K562 (cell line): ENCODE measurements around the gene RHBDL3. TPM values are rescaled to one million over a fixed set of nuclear protein-coding genes. Genes with fewer than 3 reads are reported as not detected.

ENCODE experiments used
- ATAC-seq: fragments of 200-7000 bp; cut with Tn5 transposase; 3 replicates; pipeline ENCODE4 v1.9.1; 2020; ENCODE audit warnings: moderate library complexity
- BruUV-seq: library from RNA; stranded (reverse); fragments of 400-500 nt; replicated peaks from 2 replicates; lab custom pipeline; 2021; lab: Mats Ljungman, UMichigan
- CTCF ChIA-PET: fragments of 300-600 bp; formaldehyde crosslinking; extraction: SDS; loops from one replicate; lab custom pipeline; 2021; ENCODE audit warnings: low intra/inter-chr PET ratio; lab: Yijun Ruan, JAX
- POLR2A ChIA-PET: fragments of 300-600, 350-650 bp; sonication (Branson Sonifier 250); formaldehyde crosslinking; extraction: SDS; loops from one replicate; lab custom pipeline; 2021; ENCODE audit warnings: antibody characterized with exemption, inconsistent platforms; lab: Yijun Ruan, JAX
- DNase-seq, 4 experiments: peaks; one replicate each; pipeline versions ENCODE4 v3.0.0 to v3.0.0-alpha.2; 2011 to 2018; ENCODE audit warnings: low spot score in 3 of 4, mixed read lengths in 3 of 4; ENCODE audit errors: extremely low read depth in 1 of 4
- FAIRE-seq: peaks from 2 replicates; lab custom pipeline; 2011; peaks lifted over from hg19 to GRCh38; lab: Jason Lieb, UNC
- H2AFZ ChIP-seq: 2 replicates; pipeline ENCODE4 v1.6.0; 2011; ENCODE audit warnings: low read depth, low read length, control low read depth, inconsistent platforms
- H3K27ac ChIP-seq: fragments of 200-600 bp; 3 replicates; pipeline ENCODE4 v1.8.0; 2011; ENCODE audit warnings: low read depth, mild to moderate bottlenecking, control low read depth, inconsistent platforms, low read length, moderate library complexity, mixed read lengths; ENCODE audit errors: extremely low read depth
- H3K27me3 ChIP-seq, 2 experiments: fragments of 300-600 bp in 1 of 2; 2 replicates in 1 of 2; 3 replicates in 1 of 2; pipeline versions ENCODE4 v1.6.0 to v1.8.0; 2011; ENCODE audit warnings: inconsistent platforms in 2 of 2, low read length in 2 of 2, mild to moderate bottlenecking in 1 of 2, mixed read lengths in 1 of 2, moderate library complexity in 1 of 2; ENCODE audit not compliant: control insufficient read depth in 2 of 2, insufficient read depth in 2 of 2
- H3K36me3 ChIP-seq: fragments of 300-600 bp; 3 replicates; pipeline ENCODE4 v1.8.0; 2011; ENCODE audit warnings: mild to moderate bottlenecking, low read length, inconsistent platforms; ENCODE audit not compliant: control insufficient read depth, insufficient read depth
- H3K4me1 ChIP-seq, 2 experiments: fragments of 200-600 bp in 1 of 2; replicated peaks in 1 of 2; 2 replicates in 1 of 2; 3 replicates in 1 of 2; pipeline versions ENCODE4 v1.5.1 to v1.8.0; 2011; ENCODE audit warnings: inconsistent platforms in 2 of 2, low read length in 2 of 2, mild to moderate bottlenecking in 1 of 2, mixed read lengths in 1 of 2, moderate library complexity in 1 of 2; ENCODE audit not compliant: control insufficient read depth in 2 of 2, insufficient read depth in 2 of 2
- H3K4me2 ChIP-seq: 2 replicates; pipeline ENCODE4 v1.6.1; 2011; ENCODE audit warnings: low read length, control low read depth, inconsistent platforms, mixed read lengths; ENCODE audit not compliant: insufficient read depth
- H3K4me3 ChIP-seq: fragments of 200-600 bp; sonication (generic), shearing (Covaris generic); 2 replicates; pipeline ENCODE4 v1.5.1; 2016; ENCODE audit warnings: control low read depth, inconsistent platforms
- H3K79me2 ChIP-seq: fragments of 200-600 bp; 3 replicates; pipeline ENCODE4 v1.8.0; 2011; ENCODE audit warnings: low read length, inconsistent platforms; ENCODE audit not compliant: control insufficient read depth, insufficient read depth
- H3K9ac ChIP-seq, 2 experiments: 2 replicates each; pipeline versions ENCODE4 v1.6.0 to v1.6.1; 2011; ENCODE audit warnings: low read depth in 2 of 2, low read length in 2 of 2, control low read depth in 1 of 2, inconsistent platforms in 1 of 2, mild to moderate bottlenecking in 1 of 2, mixed read lengths in 1 of 2; ENCODE audit not compliant: insufficient read depth in 1 of 2
- H3K9me1 ChIP-seq: one replicate; pipeline ENCODE4 v1.6.0; 2011; ENCODE audit warnings: inconsistent platforms, mild to moderate bottlenecking, low read length, moderate library complexity; ENCODE audit not compliant: control insufficient read depth, insufficient read depth
- H3K9me3 ChIP-seq: replicated peaks from 2 replicates; pipeline ENCODE4 v1.5.1; 2011; ENCODE audit warnings: low read depth, low read length, inconsistent platforms; ENCODE audit not compliant: control insufficient read depth, insufficient read depth
- H4K20me1 ChIP-seq: replicated peaks from 2 replicates; pipeline ENCODE4 v1.6.1; 2011; ENCODE audit warnings: low read length, inconsistent platforms, mixed read lengths; ENCODE audit not compliant: control insufficient read depth, insufficient read depth
- HDAC6 ChIP-seq: IDR thresholded peaks from 2 replicates; pipeline ENCODE4 v1.6.1; 2012; ENCODE audit warnings: low read depth, mild to moderate bottlenecking, control low read depth, inconsistent platforms, low read length, moderate library complexity
- MAZ ChIP-seq, 2 experiments: fragments of 450-650 bp in 1 of 2; sonication (generic) in 1 of 2; formaldehyde crosslinking; IDR thresholded peaks in 1 of 2; conservative IDR thresholded peaks in 1 of 2; 2 replicates each; pipeline versions ENCODE4 v1.4.0 to v1.5.0; 2020; ENCODE audit warnings: mild to moderate bottlenecking in 1 of 2, missing genetic modification reagents in 1 of 2
- NFRKB ChIP-seq: fragments of 450-650 bp; IDR thresholded peaks from 2 replicates; pipeline ENCODE4 v1.6.1; 2016; ENCODE audit warnings: low read depth
- POLR2A ChIP-seq: fragments of 450-650 bp; conservative IDR thresholded peaks from 2 replicates; pipeline ENCODE4 v1.6.1; 2016
- RBM15 ChIP-seq: fragments of 200-400 bp; formaldehyde crosslinking; IDR thresholded peaks from 2 replicates; pipeline ENCODE4 v1.6.1; 2018; ENCODE audit warnings: mild to moderate bottlenecking, low read length, moderate library complexity; ENCODE audit not compliant: insufficient read depth
- SLC30A9 ChIP-seq: fragments of 250-450 bp; sonication (Bioruptor Pico); IDR thresholded peaks from 2 replicates; pipeline ENCODE4 v1.8.0; 2022; ENCODE audit warnings: mild to moderate bottlenecking, moderate library complexity
- SOX6 ChIP-seq: fragments of 450-650 bp; IDR thresholded peaks from 2 replicates; pipeline ENCODE4 v1.6.1; 2014; ENCODE audit warnings: mild to moderate bottlenecking
- ZNF232 ChIP-seq: sonication (generic); formaldehyde crosslinking; IDR thresholded peaks from 2 replicates; pipeline ENCODE4 v1.8.0; 2022; ENCODE audit warnings: mild to moderate bottlenecking, missing genetic modification reagents
- ZNF780A ChIP-seq: fragments of 250-450 bp; sonication (Bioruptor Pico); IDR thresholded peaks from 2 replicates; pipeline ENCODE4 v1.5.0; 2021; ENCODE audit warnings: mild to moderate bottlenecking
- WGBS: fragments of 100-300 bp; shearing (Covaris generic); methylation state at CpG from one replicate; pipeline ENCODE4 v1.1.6; 2016; ENCODE audit warnings: low coverage, mixed read lengths; ENCODE audit not compliant: insufficient coverage; ENCODE audit errors: missing lambda C conversion rate; 5-methylcytosine and 5-hydroxymethylcytosine counted together
- in situ Hi-C: fragments of 300-500 bp; cut with MboI; formaldehyde crosslinking; loops from 4 replicates; pipeline ENCODE4 v1.15.0; 2018; ENCODE audit warnings: inconsistent platforms, mixed read lengths
- intact Hi-C: fragments of 100-400 bp; cut with micrococcal nuclease; formaldehyde crosslinking; loops from 2 replicates; pipeline ENCODE4 v1.14.2; 2022
- polyA plus RNA-seq, 8 experiments: library from polyadenylated mRNA; depleted of rRNA in 4 of 8; stranded (reverse) in 5 of 8; unstranded in 3 of 8; fragments of >200 nt; fragmentation: Nextera tagmentation in 2 of 8; fragmentation: Illumina TruSeq in 1 of 8; extraction: Ambion mirVana in 2 of 8; extraction: Trizol in 1 of 8; gene quantifications; 2 replicates each; pipeline versions ENCODE4 v1.2.1 to v1.2.3, GENCODE V29; 2011 to 2014; ENCODE audit warnings: inconsistent platforms in 1 of 8, missing spikeins in 1 of 8
- total RNA-seq, 7 experiments: library from RNA; depleted of rRNA in 6 of 7; stranded (reverse); fragments of >200 nt in 6 of 7; fragmentation: Illumina TruSeq in 2 of 7; extraction: Trizol in 2 of 7; gene quantifications; 2 replicates each; pipeline versions ENCODE4 v1.2.1 to v1.2.3, GENCODE V29; 2011 to 2021; ENCODE audit warnings: low replicate concordance in 1 of 7
- TF ChIP-seq, protein P1 (sequence below), 2 experiments: fragments of 450-650 bp; IDR thresholded peaks; 2 replicates each; pipeline ENCODE4 v1.6.1; 2016; ENCODE audit warnings: mild to moderate bottlenecking in 2 of 2, borderline replicate concordance in 1 of 2, low read depth in 1 of 2, moderate library complexity in 1 of 2
- TF ChIP-seq, protein P2 (sequence below): fragments of 250-450 bp; sonication (Bioruptor Pico); IDR thresholded peaks from 2 replicates; pipeline ENCODE4 v1.8.0; 2021; ENCODE audit warnings: moderate library complexity, mild to moderate bottlenecking, inconsistent platforms

RHBDL3 gene
- total and polyA plus RNA-seq, 9 of the 15 experiments (the other 6 are each of a cell fraction or from before 2014, with no cell fraction given), result 0.06 to 0.31 (median 0.09) TPM; not detected in 4

DNA sequence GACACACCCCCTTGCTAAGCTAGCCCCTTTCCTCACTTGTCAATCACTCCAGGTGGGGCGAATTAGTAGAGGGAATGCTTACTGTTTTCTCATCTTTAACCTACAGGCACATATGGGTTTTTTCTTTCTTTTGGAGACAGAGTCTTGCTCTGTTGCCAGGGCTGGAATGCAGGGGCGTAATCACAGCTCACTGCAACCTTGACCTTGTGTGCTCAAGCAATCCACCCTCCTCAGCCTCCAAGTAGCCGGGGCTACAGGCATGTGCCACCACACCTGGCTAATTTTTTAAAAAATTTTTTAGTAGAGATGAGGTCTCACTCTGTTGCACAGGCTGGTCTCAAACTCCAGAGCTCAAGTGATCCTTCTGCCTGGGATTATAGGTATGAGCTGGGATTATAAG lies 38.7 kb upstream of the RHBDL3 start:
- Histone ChIP-seq H4K20me1 (no peaks in the 10 kb centered on the region), H3K4me2 (no peak overlapping the region), H3K79me2 (no peaks in the 10 kb centered on the region), H3K9me3 (no peaks in the 10 kb centered on the region), H3K27me3 (no peaks in the 10 kb centered on the region), H2AFZ (no peak overlapping the region), H3K9ac (no peak overlapping the region), H3K4me3 (no peak overlapping the region), H3K36me3 (peaks cover 10% of the 10 kb centered on the region; the same call in 2 of the 3 replicates), H3K27ac (no peak overlapping the region), H3K9me1 (no peaks in the 10 kb centered on the region), H3K4me1 (no peaks in the 10 kb centered on the region)
- in situ Hi-C loops, result no loop called here
- CTCF ChIA-PET, result no interaction called here
- DNase-seq (no peak), FAIRE-seq (no peak), ATAC-seq (no peak)
- POLR2A ChIA-PET, result interaction anchor here (1.0 to 1.4 kb wide), 3 partner anchors 11 to 25 kb away, joined by 4 to 5 read pairs (median 5); no protein-coding TSS in a partner anchor
- intact Hi-C loops, result no loop called here
- no TSS peak for BruUV-seq
- TF ChIP-seq SOX6 (no peak), ZNF232 (CRISPR knock-in tag) (no peak), HDAC6 (no peak), MAZ (CRISPR knock-in tag; conservative IDR thresholded peaks at IDR 0.05 in 1 of 2, IDR thresholded peaks at IDR 0.05 in 1 of 2) (no peak), NFRKB (no peak), ZNF780A (CRISPR knock-in tag) (no peak), SLC30A9 (no peak), POLR2A (no peak), RBM15 (no peak)
- TF ChIP-seq, protein P1, sequence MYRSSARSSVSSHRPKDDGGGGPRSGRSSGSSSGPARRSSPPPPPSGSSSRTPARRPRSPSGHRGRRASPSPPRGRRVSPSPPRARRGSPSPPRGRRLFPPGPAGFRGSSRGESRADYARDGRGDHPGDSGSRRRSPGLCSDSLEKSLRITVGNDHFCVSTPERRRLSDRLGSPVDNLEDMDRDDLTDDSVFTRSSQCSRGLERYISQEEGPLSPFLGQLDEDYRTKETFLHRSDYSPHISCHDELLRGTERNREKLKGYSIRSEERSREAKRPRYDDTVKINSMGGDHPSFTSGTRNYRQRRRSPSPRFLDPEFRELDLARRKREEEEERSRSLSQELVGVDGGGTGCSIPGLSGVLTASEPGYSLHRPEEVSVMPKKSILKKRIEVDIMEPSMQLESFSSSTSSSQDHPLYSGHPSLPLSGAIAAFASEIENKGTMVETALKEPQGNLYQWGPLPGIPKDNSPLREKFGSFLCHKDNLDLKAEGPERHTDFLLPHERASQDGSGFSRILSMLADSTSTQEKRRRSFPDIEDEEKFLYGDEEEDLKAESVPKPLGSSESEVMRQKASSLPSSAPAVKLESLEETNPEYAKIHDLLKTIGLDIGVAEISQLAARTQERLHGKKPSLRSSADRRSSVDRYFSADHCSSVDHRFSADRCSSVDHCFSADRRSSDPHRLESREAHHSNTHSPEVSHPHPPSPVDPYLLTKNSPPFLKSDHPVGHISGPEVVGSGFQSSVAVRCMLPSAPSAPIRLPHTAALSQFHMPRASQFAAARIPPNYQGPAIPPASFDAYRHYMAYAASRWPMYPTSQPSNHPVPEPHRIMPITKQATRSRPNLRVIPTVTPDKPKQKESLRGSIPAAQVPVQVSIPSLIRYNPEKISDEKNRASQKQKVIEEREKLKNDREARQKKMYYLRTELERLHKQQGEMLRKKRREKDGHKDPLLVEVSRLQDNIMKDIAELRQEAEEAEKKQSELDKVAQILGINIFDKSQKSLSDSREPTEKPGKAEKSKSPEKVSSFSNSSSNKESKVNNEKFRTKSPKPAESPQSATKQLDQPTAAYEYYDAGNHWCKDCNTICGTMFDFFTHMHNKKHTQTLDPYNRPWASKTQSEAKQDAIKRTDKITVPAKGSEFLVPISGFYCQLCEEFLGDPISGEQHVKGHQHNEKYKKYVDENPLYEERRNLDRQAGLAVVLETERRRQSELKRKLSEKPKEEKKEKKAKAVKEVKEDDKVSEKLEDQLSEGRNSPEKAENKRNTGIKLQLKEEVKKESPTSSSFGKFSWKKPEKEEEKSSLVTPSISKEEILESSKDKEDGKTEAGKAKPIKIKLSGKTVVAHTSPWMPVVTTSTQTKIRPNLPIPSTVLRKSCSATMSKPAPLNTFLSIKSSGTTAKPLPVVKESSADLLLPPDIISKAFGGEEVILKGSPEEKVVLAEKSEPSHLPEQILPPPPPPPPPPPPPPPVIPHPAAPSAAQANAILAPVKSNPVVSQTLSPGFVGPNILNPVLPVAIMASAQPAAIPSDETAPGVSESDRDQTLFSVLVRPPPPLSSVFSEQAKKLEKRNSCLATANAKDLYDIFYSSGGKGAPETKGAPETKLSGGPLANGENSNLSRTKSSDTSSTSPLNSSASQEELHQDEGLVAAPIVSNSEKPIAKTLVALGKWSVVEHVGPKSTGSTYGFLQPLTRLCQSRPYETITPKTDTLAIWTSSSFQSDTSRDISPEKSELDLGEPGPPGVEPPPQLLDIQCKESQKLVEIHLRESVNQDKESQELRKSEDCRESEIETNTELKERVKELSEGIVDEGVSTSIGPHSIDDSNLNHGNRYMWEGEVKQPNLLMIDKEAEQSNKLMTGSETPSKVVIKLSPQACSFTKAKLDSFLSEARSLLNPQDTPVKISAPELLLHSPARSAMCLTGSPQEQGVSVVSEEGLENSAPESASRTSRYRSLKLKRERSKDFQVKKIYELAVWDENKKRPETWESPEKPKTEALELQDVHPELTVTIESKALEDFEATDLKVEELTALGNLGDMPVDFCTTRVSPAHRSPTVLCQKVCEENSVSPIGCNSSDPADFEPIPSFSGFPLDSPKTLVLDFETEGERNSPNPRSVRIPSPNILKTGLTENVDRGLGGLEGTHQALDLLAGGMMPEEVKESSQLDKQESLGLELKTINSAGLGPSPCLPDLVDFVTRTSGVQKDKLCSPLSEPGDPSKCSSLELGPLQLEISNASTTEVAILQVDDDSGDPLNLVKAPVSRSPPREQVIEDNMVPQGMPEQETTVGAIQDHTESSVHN (IDR thresholded peaks at IDR 0.05; ENCODE audit: borderline replicate concordance in 1 of 2, low read depth in 1 of 2), result no peak
- TF ChIP-seq, protein P2, sequence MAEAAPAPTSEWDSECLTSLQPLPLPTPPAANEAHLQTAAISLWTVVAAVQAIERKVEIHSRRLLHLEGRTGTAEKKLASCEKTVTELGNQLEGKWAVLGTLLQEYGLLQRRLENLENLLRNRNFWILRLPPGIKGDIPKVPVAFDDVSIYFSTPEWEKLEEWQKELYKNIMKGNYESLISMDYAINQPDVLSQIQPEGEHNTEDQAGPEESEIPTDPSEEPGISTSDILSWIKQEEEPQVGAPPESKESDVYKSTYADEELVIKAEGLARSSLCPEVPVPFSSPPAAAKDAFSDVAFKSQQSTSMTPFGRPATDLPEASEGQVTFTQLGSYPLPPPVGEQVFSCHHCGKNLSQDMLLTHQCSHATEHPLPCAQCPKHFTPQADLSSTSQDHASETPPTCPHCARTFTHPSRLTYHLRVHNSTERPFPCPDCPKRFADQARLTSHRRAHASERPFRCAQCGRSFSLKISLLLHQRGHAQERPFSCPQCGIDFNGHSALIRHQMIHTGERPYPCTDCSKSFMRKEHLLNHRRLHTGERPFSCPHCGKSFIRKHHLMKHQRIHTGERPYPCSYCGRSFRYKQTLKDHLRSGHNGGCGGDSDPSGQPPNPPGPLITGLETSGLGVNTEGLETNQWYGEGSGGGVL (CRISPR knock-in tag), result no peak
- WGBS, result 74% methylated on average over 3 of the region's 3 CpGs
